GM12878 (cell line): ENCODE results near the gene CHST13. TPM values are rescaled to one million over a fixed set of nuclear protein-coding genes. Genes with fewer than 3 reads are reported as not detected.

ENCODE experiments used
- ATAC-seq: fragments of 200-7000 bp; cut with Tn5 transposase; 3 replicates; pipeline ENCODE4 v1.9.1; 2020; ENCODE audit warnings: mild to moderate bottlenecking, moderate library complexity
- BruUV-seq: library from RNA; stranded (reverse); fragments of 400-500 nt; replicated peaks from 2 replicates; lab custom pipeline; 2021; lab: Mats Ljungman, UMichigan
- CTCF ChIA-PET: fragments of 300-600 bp; sonication (Branson Sonifier 250); formaldehyde crosslinking; extraction: SDS; loops from one replicate; lab custom pipeline; 2021; ENCODE audit warnings: inconsistent platforms; lab: Yijun Ruan, JAX
- POLR2A ChIA-PET: fragments of 350-600 bp; formaldehyde crosslinking; extraction: SDS; loops from one replicate; lab custom pipeline; 2021; ENCODE audit warnings: inconsistent platforms; lab: Charles Lee
- RAD21 ChIA-PET: fragments of 300-600 bp; sonication (Branson Sonifier 250); formaldehyde crosslinking; loops from one replicate; lab custom pipeline; 2023; ENCODE audit warnings: antibody characterized with exemption; ENCODE audit not compliant: unreplicated experiment; lab: Charles Lee
- SMC1A ChIA-PET: fragments of 300-600 bp; sonication (Branson Sonifier 250); formaldehyde crosslinking; loops from one replicate; lab custom pipeline; 2023; ENCODE audit not compliant: unreplicated experiment, uncharacterized antibody; lab: Charles Lee
- DNase-seq: peaks from one replicate; pipeline ENCODE4 v3.0.0-alpha.2; 2011; ENCODE audit warnings: low read depth, low spot score
- FAIRE-seq: peaks from 3 replicates; lab custom pipeline; 2011; peaks lifted over from hg19 to GRCh38; lab: Jason Lieb, UNC
- H2AFZ ChIP-seq: 2 replicates; pipeline ENCODE4 v1.6.0; 2011; ENCODE audit warnings: low read depth, low read length, control low read depth; ENCODE audit not compliant: control insufficient read depth
- H3K27ac ChIP-seq: 2 replicates; pipeline ENCODE4 v1.5.1; 2011; ENCODE audit warnings: control low read depth; ENCODE audit not compliant: control insufficient read depth, insufficient read depth
- H3K27me3 ChIP-seq, 2 experiments: replicated peaks in 1 of 2; 2 replicates each; pipeline versions ENCODE4 v1.6.0 to v1.6.1; 2011; ENCODE audit warnings: low read length in 1 of 2; ENCODE audit not compliant: control insufficient read depth in 2 of 2, insufficient read depth in 2 of 2
- H3K36me3 ChIP-seq, 2 experiments: 2 replicates each; pipeline ENCODE4 v1.5.1; 2011; ENCODE audit warnings: low read length in 1 of 2; ENCODE audit not compliant: control insufficient read depth in 2 of 2, insufficient read depth in 2 of 2
- H3K4me1 ChIP-seq: 2 replicates; pipeline ENCODE4 v1.6.1; 2011; ENCODE audit warnings: mild to moderate bottlenecking, low read length, moderate library complexity, mixed read lengths; ENCODE audit not compliant: control insufficient read depth, insufficient read depth
- H3K4me2 ChIP-seq: 2 replicates; pipeline ENCODE4 v1.6.0; 2011; ENCODE audit warnings: control low read depth; ENCODE audit not compliant: control insufficient read depth, insufficient read depth
- H3K4me3 ChIP-seq: fragments of 200-600 bp; sonication (generic); 2 replicates; pipeline ENCODE4 v1.5.1; 2016
- H3K79me2 ChIP-seq: 2 replicates; pipeline ENCODE4 v1.6.0; 2011; ENCODE audit warnings: low read length; ENCODE audit not compliant: control insufficient read depth, insufficient read depth
- H3K9ac ChIP-seq: 2 replicates; pipeline ENCODE4 v1.8.0; 2011; ENCODE audit warnings: low read length, control low read depth, mixed read lengths; ENCODE audit not compliant: control insufficient read depth, insufficient read depth
- H3K9me3 ChIP-seq: replicated peaks from 3 replicates; pipeline ENCODE4 v1.5.1; 2011; ENCODE audit warnings: mild to moderate bottlenecking, low read length; ENCODE audit not compliant: control insufficient read depth, insufficient read depth
- H4K20me1 ChIP-seq: 2 replicates; pipeline ENCODE4 v1.6.0; 2011; ENCODE audit not compliant: control insufficient read depth, insufficient read depth
- ASH2L ChIP-seq: fragments of 300-600, 200-600 bp; sonication (generic); IDR thresholded peaks from 2 replicates; pipeline ENCODE4 v1.6.1; 2017; ENCODE audit warnings: low read depth, mild to moderate bottlenecking, borderline replicate concordance
- BCL11A ChIP-seq: IDR thresholded peaks from 2 replicates; pipeline ENCODE4 v1.6.1; 2011; ENCODE audit warnings: low read depth, low read length
- CBX3 ChIP-seq: fragments of 200-600 bp; sonication (generic); IDR thresholded peaks from 2 replicates; pipeline ENCODE4 v1.6.1; 2016; ENCODE audit warnings: low read depth, borderline replicate concordance
- RBBP5 ChIP-seq: fragments of 200-600 bp; sonication (generic); conservative IDR thresholded peaks from 2 replicates; pipeline ENCODE4 v1.6.1; 2016
- SIN3A ChIP-seq: IDR thresholded peaks from 2 replicates; pipeline ENCODE4 v1.6.1; 2012; ENCODE audit warnings: low read depth, low read length, improper control_type of control experiment
- SMC3 ChIP-seq: IDR thresholded peaks from 2 replicates; pipeline ENCODE4 v1.6.1; 2011; ENCODE audit warnings: low read length, improper control_type of control experiment, borderline replicate concordance
- SRF ChIP-seq, 2 experiments: IDR thresholded peaks; 2 replicates each; pipeline ENCODE4 v1.6.1; 2011; ENCODE audit warnings: low read depth in 2 of 2, low read length in 2 of 2, mild to moderate bottlenecking in 1 of 2, moderate library complexity in 1 of 2
- YBX1 ChIP-seq: fragments of 450-650 bp; IDR thresholded peaks from 2 replicates; pipeline ENCODE4 v1.6.1; 2016; ENCODE audit warnings: antibody characterized with exemption
- ZBED1 ChIP-seq: IDR thresholded peaks from 2 replicates; pipeline ENCODE4 v1.6.1; 2016; ENCODE audit warnings: borderline replicate concordance
- WGBS: methylation state at CpG from one replicate; pipeline ENCODE4 v1.1.6; 2016; ENCODE audit warnings: low lambda C conversion rate; ENCODE audit not compliant: insufficient replicate concordance, insufficient coverage; ENCODE audit errors: missing lambda C conversion rate; 5-methylcytosine and 5-hydroxymethylcytosine counted together
- in situ Hi-C: fragments of 300-500 bp; cut with MboI; formaldehyde crosslinking; loops from 9 replicates; pipeline ENCODE4 v1.14.3; 2018; ENCODE audit warnings: mixed read lengths
- intact Hi-C: fragments of 100-400 bp; cut with micrococcal nuclease; formaldehyde crosslinking; loops from one replicate; pipeline ENCODE4 v1.14.2; 2022; ENCODE audit not compliant: unreplicated experiment
- polyA plus RNA-seq, 11 experiments: library from polyadenylated mRNA; depleted of rRNA in 4 of 11; unstranded in 6 of 11; stranded (reverse) in 5 of 11; fragments of >200 nt; fragmentation: Nextera tagmentation in 4 of 11; fragmentation: Illumina TruSeq in 1 of 11; extraction: Ambion mirVana in 4 of 11; extraction: Trizol in 1 of 11; gene quantifications; 1 replicate in 1 of 11; 2 replicates in 10 of 11; pipeline versions ENCODE4 v1.2.1 to v1.2.3, GENCODE V29; 2011 to 2016; ENCODE audit warnings: inconsistent platforms in 2 of 11, missing spikeins in 2 of 11, low read depth in 1 of 11
- total RNA-seq, 4 experiments: library from RNA; depleted of rRNA in 3 of 4; stranded (reverse); fragments of >200 nt in 3 of 4; fragmentation: Illumina TruSeq in 1 of 4; extraction: Trizol in 1 of 4; gene quantifications; 2 replicates each; pipeline versions ENCODE4 v1.2.1 to v1.2.3, GENCODE V29; 2013 to 2021
- TF ChIP-seq, protein P1 (sequence below): fragments of 450-650 bp; IDR thresholded peaks from 2 replicates; pipeline ENCODE4 v1.6.1; 2017; ENCODE audit warnings: mild to moderate bottlenecking, moderate library complexity
- TF ChIP-seq, protein P2 (sequence below): fragments of 450-650 bp; IDR thresholded peaks from 2 replicates; pipeline ENCODE4 v1.6.1; 2016; ENCODE audit warnings: mild to moderate bottlenecking
- TF ChIP-seq, protein P3 (sequence below): IDR thresholded peaks from 2 replicates; pipeline ENCODE4 v1.6.1; 2012; ENCODE audit warnings: low read depth, low read length, improper control_type of control experiment

Gene CHST13
- total and polyA plus RNA-seq, 10 of the 15 experiments (the other 5 are each of a cell fraction or from before 2014, with no cell fraction given): not detected

- TF ChIP-seq, protein P1, sequence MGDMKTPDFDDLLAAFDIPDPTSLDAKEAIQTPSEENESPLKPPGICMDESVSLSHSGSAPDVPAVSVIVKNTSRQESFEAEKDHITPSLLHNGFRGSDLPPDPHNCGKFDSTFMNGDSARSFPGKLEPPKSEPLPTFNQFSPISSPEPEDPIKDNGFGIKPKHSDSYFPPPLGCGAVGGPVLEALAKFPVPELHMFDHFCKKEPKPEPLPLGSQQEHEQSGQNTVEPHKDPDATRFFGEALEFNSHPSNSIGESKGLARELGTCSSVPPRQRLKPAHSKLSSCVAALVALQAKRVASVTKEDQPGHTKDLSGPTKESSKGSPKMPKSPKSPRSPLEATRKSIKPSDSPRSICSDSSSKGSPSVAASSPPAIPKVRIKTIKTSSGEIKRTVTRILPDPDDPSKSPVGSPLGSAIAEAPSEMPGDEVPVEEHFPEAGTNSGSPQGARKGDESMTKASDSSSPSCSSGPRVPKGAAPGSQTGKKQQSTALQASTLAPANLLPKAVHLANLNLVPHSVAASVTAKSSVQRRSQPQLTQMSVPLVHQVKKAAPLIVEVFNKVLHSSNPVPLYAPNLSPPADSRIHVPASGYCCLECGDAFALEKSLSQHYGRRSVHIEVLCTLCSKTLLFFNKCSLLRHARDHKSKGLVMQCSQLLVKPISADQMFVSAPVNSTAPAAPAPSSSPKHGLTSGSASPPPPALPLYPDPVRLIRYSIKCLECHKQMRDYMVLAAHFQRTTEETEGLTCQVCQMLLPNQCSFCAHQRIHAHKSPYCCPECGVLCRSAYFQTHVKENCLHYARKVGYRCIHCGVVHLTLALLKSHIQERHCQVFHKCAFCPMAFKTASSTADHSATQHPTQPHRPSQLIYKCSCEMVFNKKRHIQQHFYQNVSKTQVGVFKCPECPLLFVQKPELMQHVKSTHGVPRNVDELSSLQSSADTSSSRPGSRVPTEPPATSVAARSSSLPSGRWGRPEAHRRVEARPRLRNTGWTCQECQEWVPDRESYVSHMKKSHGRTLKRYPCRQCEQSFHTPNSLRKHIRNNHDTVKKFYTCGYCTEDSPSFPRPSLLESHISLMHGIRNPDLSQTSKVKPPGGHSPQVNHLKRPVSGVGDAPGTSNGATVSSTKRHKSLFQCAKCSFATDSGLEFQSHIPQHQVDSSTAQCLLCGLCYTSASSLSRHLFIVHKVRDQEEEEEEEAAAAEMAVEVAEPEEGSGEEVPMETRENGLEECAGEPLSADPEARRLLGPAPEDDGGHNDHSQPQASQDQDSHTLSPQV: no peak
- TF ChIP-seq CBX3 (no peak), RBBP5 (no peak), YBX1 (no peak), SIN3A (no peak), SMC3 (no peak)
These were observed 14.4 kb downstream of the CHST13 start (continued) for GRCh38 chr3:126538316-126538715.

- in situ Hi-C loops: no loop called here
- CTCF ChIA-PET: no interaction called here
These were observed 15.0 kb downstream of the CHST13 start for GRCh38 chr3:126538966-126539365.

More at GRCh38 chr3:126538966-126539365, 15.0 kb downstream of the CHST13 start:
- peaks cover 0 to 2% of the 10 kb centered on the region in 2 experiments; a peak in 2 of 4 replicates for H3K27me3 ChIP-seq
- ChIA-PET RAD21 (no interaction called here), POLR2A (no interaction called here), SMC1A (no interaction called here)
- FAIRE-seq: no peak
- TF ChIP-seq, protein P2, sequence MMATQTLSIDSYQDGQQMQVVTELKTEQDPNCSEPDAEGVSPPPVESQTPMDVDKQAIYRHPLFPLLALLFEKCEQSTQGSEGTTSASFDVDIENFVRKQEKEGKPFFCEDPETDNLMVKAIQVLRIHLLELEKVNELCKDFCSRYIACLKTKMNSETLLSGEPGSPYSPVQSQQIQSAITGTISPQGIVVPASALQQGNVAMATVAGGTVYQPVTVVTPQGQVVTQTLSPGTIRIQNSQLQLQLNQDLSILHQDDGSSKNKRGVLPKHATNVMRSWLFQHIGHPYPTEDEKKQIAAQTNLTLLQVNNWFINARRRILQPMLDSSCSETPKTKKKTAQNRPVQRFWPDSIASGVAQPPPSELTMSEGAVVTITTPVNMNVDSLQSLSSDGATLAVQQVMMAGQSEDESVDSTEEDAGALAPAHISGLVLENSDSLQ: no peak
- TF ChIP-seq BCL11A (no peak), ASH2L (no peak), SRF (IDR thresholded peaks at IDR 0.05; ENCODE audit: low read depth in 2 of 2, low read length in 2 of 2) (no peak), ZBED1 (no peak)
- TF ChIP-seq, protein P3, sequence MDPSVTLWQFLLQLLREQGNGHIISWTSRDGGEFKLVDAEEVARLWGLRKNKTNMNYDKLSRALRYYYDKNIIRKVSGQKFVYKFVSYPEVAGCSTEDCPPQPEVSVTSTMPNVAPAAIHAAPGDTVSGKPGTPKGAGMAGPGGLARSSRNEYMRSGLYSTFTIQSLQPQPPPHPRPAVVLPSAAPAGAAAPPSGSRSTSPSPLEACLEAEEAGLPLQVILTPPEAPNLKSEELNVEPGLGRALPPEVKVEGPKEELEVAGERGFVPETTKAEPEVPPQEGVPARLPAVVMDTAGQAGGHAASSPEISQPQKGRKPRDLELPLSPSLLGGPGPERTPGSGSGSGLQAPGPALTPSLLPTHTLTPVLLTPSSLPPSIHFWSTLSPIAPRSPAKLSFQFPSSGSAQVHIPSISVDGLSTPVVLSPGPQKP: no peak
- H3K9me3 ChIP-seq: no peaks in the 10 kb centered on the region
- no peaks in the 10 kb centered on the region for H4K20me1 ChIP-seq
- H3K4me3 ChIP-seq: no peak overlapping the region
- no peak overlapping the region for H3K27ac ChIP-seq
- no peak overlapping the region for H3K4me2 ChIP-seq
- no peak overlapping the region for H2AFZ ChIP-seq
- no peaks in the 10 kb centered on the region for H3K79me2 ChIP-seq
- no peaks in the 10 kb centered on the region for H3K36me3 ChIP-seq
- no peak overlapping the region for H3K9ac ChIP-seq
- WGBS: 36% methylated on average over 5 of the region's 5 CpGs
- DNase-seq: no peak
- intact Hi-C loops: no loop called here
- no peaks in the 10 kb centered on the region for H3K4me1 ChIP-seq
- no TSS peak for BruUV-seq
- ATAC-seq: no peak
